ENCODE measurements around the gene STX1A.

STX1A gene
- 0.30 to 8.7 (median 1.7) reads per million in 17 experiments for total RNA-seq

- DNase-seq, result peak; percentile 78 to 94 (median 86)
Observed at GRCh38 chr7:73718905-73719805, at the start of gene STX1A. Gene STX1A, minus strand, starts transcription at chr7:73719669. Its CDS starts 38 bp downstream, at chr7:73719631.

GRCh38 chr7:73768641-73769480, 49.4 kb upstream of the STX1A start:
- no peak for DNase-seq

- DNase-seq, result no peak
Observed at GRCh38 chr7:73766556-73767229, 47.2 kb upstream of the STX1A start.

GRCh38 chr7:73762659-73762999, 43.2 kb upstream of the STX1A start:
- no peak for DNase-seq

- no peak for DNase-seq
Observed at GRCh38 chr7:73761854-73762658, 42.6 kb upstream of the STX1A start.

GRCh38 chr7:73758581-73759138, 39.2 kb upstream of the STX1A start:
- no peak for DNase-seq

GRCh38 chr7:73749931-73750776, 30.7 kb upstream of the STX1A start:
- peak in 2 of 4 experiments; percentile 17 to 31 for DNase-seq

- DNase-seq, result no peak
Observed at GRCh38 chr7:73746378-73746777, 26.9 kb upstream of the STX1A start.

- DNase-seq, result no peak
Observed at GRCh38 chr7:73742753-73743641, 23.5 kb upstream of the STX1A start.

- no peak for DNase-seq
Observed at GRCh38 chr7:73742338-73742752, 22.9 kb upstream of the STX1A start.

GRCh38 chr7:73741600-73741999, 22.1 kb upstream of the STX1A start:
- DNase-seq, result no peak

- DNase-seq, result no peak
Observed at GRCh38 chr7:73740771-73741170, 21.3 kb upstream of the STX1A start.

- DNase-seq, result no peak
Observed at GRCh38 chr7:73740212-73740611, 20.7 kb upstream of the STX1A start.

GRCh38 chr7:73739387-73739767, 19.9 kb upstream of the STX1A start:
- DNase-seq, result no peak

GRCh38 chr7:73738612-73739386, 19.3 kb upstream of the STX1A start, which contains the start of gene ABHD11:
Gene ABHD11, minus strand, starts transcription at chr7:73738802. Its CDS starts 32 bp downstream, at chr7:73738770.
- DNase-seq, result peak; percentile 95 to 99 (median 97)

GRCh38 chr7:73738220-73738611, 18.7 kb upstream of the STX1A start:
- DNase-seq, result peak; percentile 56 to 83 (median 70)

- DNase-seq, result no peak
Observed at GRCh38 chr7:73737491-73738219, 18.2 kb upstream of the STX1A start.

- no peak for DNase-seq
Observed at GRCh38 chr7:73736885-73737284, 17.4 kb upstream of the STX1A start.

Measured in suppressor macrophage (primary cell).